Measurements from ENCODE around the gene FUZ. TPM values are rescaled to one million over a fixed set of nuclear protein-coding genes. Genes with fewer than 3 reads are reported as not detected.
A peak's percentile ranks its signal among the peaks of the same experiment; 100 is the strongest.

Gene FUZ
- total RNA-seq, 6 experiments from 2014 or later = 3.7 to 10.7 (median 6.3) TPM

- ATAC-seq (peak; percentile 77 to 81 (median 79)), DNase-seq (peak; percentile 85 to 89 (median 87))
- H3K4me1 ChIP-seq = peaks cover 0 to 13% (median 0%) of the 10 kb centered on the region in 4 donors
- TF ChIP-seq POLR2A (IDR thresholded peaks at IDR 0.05) (peak; percentile 40), CTCF (IDR thresholded peaks at IDR 0.05) (peak in 3 of 4 donors; percentile 6 to 56 (median 21))
- intact Hi-C loops (cut with DNase I) = no loop called here
- H3K27me3 ChIP-seq = no peaks in the 10 kb centered on the region
- peaks cover 0 to 4% (median 0%) of the 10 kb centered on the region in 4 donors for H3K36me3 ChIP-seq
- no peaks in the 10 kb centered on the region for H3K9me3 ChIP-seq
- WGBS (ENCODE audit: insufficient coverage, low coverage, low lambda C conversion rate, missing lambda C conversion rate) = 1% methylated on average over 16 of the region's 57 CpGs
- H3K4me3 ChIP-seq = peak within 1 kb of the TSS; percentile 71 to 87 (median 78)
- H3K27ac ChIP-seq = peak within 1 kb of the TSS; percentile 94 to 98 (median 94)
These were observed 5.0 kb upstream of the FUZ start, which contains the start of gene MED25 for GRCh38 chr19:49817964-49818648. Gene MED25 (plus strand): TSS chr19:49818289. CDS start chr19:49818342, 53 bp downstream.

GRCh38 chr19:49816590-49816989, 3.5 kb upstream of the FUZ start:
- ATAC-seq = no peak
- intact Hi-C loops (cut with DNase I) = no loop called here

GRCh38 chr19:49814010-49814409, 918 bp upstream of the FUZ start:
- Histone ChIP-seq H3K9me3 (no peaks in the 10 kb centered on the region), H3K27ac (peak overlapping the region in 1 of 3 donors; percentile 65), H3K27me3 (no peaks in the 10 kb centered on the region), H3K36me3 (no peaks in the 10 kb centered on the region), H3K4me1 (peaks cover 0 to 20% (median 3%) of the 10 kb centered on the region in 4 donors), H3K4me3 (peak overlapping the region in 1 of 3 donors; percentile 76)
- DNase-seq (no peak), ATAC-seq (no peak)
- TF ChIP-seq CTCF (IDR thresholded peaks at IDR 0.05) (no peak), POLR2A (IDR thresholded peaks at IDR 0.05) (no peak)
- intact Hi-C loops (cut with DNase I) = no loop called here
- 75% methylated on average over 1 of the region's 1 CpG for WGBS (ENCODE audit: insufficient coverage, low coverage, low lambda C conversion rate, missing lambda C conversion rate)

More at GRCh38 chr19:49816590-49816989, 3.5 kb upstream of the FUZ start:
- 77% methylated on average over 11 of the region's 14 CpGs for WGBS (ENCODE audit: insufficient coverage, low coverage, low lambda C conversion rate, missing lambda C conversion rate)
- TF ChIP-seq CTCF (IDR thresholded peaks at IDR 0.05) (no peak), POLR2A (IDR thresholded peaks at IDR 0.05) (no peak)
- Histone ChIP-seq H3K27me3 (no peaks in the 10 kb centered on the region), H3K4me3 (no peak overlapping the region), H3K36me3 (no peaks in the 10 kb centered on the region), H3K27ac (peak overlapping the region in 2 of 3 donors; percentile 94 to 98), H3K4me1 (peaks cover 0 to 13% (median 0%) of the 10 kb centered on the region in 4 donors), H3K9me3 (no peaks in the 10 kb centered on the region)
- DNase-seq = no peak

- Histone ChIP-seq H3K4me3 (peak overlapping the region; percentile 51 to 76 (median 56)), H3K27ac (peak overlapping the region; percentile 27 to 66 (median 65)), H3K36me3 (no peaks in the 10 kb centered on the region), H3K4me1 (peaks cover 0 to 18% (median 3%) of the 10 kb centered on the region in 4 donors), H3K27me3 (no peaks in the 10 kb centered on the region), H3K9me3 (no peaks in the 10 kb centered on the region)
- TF ChIP-seq POLR2A (IDR thresholded peaks at IDR 0.05) = no peak
- no peak for TF ChIP-seq CTCF (IDR thresholded peaks at IDR 0.05)
- DNase-seq (no peak), ATAC-seq (no peak)
- 42% methylated on average over 6 of the region's 11 CpGs for WGBS (ENCODE audit: insufficient coverage, low coverage, low lambda C conversion rate, missing lambda C conversion rate)
- intact Hi-C loops (cut with DNase I) = no loop called here
These were observed 568 bp downstream of the FUZ start for GRCh38 chr19:49812452-49812996.
